ENCODE measurements around the gene ADAM11. TPM values are rescaled to one million over a fixed set of nuclear protein-coding genes. Genes with fewer than 3 reads are reported as not detected.
A peak's percentile ranks its signal among the peaks of the same experiment; 100 is the strongest.
"Not testable (repeated sequence)": the region's sequence is repeated elsewhere in the genome, so short reads cannot be mapped to it uniquely, and the experiment has no call there.

The ADAM11 gene
- total RNA-seq, 2 donors from 2014 or later = 0.42 TPM; not detected in 1

DNA sequence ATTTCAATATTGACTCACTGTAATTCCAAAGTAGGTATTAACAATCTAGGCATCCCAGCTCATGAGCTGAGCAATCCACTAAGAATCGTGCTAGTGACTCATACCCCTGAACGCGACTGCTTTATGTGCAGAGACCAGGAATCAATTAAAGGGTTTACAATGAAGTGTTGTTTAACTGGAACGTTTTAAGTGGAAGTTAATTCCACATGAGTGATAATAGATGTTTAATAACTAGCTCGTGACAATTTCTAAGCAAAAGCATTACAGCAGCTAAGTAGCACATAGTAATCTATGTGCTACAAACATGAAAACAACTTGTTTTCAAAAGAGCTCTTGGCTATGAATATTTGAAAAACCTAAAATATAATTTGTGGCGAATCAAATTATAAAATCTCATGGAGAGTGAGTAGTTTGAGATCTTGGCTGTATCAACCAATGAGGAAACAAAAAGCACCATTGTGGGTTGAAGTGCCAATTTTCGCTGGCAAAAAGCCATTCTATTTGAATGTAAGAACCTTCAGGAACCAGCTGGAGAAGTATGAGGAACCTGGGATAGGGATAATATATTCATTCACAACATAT lies 61.9 kb downstream of the ADAM11 start:
- ATAC-seq (no peak), DNase-seq (no peak)
- intact Hi-C loops (cut with DNase I, micrococcal nuclease) = no loop called here

DNA sequence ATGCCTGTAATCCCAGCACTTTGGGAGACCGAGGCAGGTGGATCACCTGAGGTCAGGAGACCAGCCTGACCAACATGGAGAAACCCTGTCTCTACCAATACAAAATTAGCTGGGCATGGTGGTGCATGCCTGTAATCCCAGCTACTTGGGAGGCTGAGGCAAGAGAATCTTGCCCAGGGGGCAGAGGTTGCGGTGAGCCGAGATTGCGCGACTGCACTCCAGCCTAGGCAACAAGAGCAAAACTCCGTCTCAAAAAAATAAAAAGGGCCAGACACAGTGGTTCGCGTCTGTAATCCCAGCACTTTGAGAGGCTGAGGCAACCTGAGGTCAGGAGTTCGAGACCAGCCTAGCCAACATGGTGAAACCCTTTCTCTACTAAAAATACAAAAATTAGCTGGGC lies 66.4 kb downstream of the ADAM11 start:
- intact Hi-C loops (cut with DNase I, micrococcal nuclease); DNase-seq; ATAC-seq: not testable (repeated sequence)

DNA sequence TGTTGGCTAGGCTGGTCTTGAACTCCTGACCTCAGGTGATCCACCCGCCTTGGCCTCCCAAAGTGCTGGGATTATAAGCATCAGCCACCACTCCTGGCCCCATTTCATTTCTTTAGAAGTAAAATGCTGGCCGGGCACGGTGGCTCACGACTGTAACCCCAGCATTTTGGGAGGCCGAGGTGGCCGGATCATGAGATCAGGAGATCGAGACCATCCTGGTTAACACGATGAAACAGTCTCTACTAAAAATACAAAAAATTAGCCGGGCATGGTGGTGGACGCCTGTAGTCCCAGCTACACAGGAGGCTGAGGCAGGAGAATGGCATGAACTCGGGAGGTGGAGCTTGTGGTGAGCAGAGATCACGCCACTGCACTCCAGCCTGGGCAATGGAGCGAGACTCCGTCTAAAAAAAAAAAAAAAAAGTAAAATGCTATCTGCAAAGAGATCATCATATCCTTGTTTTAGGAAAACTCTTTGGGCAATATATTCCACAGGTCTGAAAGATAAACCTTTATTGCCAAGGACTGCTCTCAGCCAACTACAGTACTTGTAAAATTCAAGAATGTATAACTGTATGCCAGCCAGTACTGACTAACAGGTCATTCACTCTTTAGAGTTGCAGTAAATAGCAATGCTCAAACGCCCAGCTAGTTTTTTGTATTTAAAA lies 67.5 kb downstream of the ADAM11 start:
- ATAC-seq (no peak), DNase-seq (no peak)
- intact Hi-C loops (cut with DNase I, micrococcal nuclease) = no loop called here

DNA sequence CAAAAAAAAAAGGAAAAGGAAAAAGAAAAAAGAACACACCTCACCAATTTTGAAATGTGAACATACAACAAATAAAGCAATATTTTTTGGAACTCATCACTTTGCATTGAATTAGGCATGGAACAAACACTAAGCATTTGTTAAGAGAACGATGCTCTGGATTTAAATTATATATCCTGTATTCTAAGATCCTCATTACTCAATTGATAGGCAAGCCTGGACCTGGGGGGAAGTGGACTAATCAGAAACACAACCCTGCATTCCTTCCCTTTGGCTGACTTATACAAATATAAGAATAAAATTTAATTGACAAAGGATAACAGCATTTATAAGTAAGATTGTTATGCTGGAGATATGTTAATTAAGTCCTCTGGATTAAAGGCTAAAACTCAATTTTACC lies 69.1 kb downstream of the ADAM11 start:
- intact Hi-C loops (cut with DNase I, micrococcal nuclease) = no loop called here

DNA sequence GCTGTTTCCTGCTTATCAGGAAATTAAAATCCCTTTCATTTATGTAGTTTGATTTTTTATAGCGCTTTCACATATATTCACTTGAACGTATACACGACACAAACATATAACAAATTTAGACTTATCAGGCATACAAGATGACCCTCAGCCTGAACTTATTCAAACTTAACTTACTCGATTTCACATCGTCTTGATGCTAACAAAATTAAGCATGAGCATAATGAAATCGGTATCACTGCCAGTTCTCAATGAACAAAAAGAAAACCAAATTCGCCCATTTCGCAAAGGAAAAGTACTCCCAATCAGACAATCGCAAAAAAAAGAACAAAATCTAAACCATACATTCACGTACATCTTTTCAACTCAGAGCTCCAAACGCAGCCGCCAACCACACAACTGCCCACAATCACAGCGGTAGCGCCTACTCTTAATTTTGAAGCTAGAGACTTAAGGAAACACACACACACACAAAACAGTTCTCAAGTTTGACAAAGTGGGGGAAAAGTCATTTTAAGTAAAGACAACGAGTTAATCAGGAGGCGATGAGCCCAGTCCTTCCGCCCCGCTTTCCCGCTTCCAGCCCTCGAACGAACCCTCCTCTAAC lies 70.2 kb downstream of the ADAM11 start:
- no peak for ATAC-seq
- DNase-seq = peak in 1 of 2 donors; percentile 9
- intact Hi-C loops (cut with DNase I, micrococcal nuclease) = no loop called here

More for the DNA sequence above, 69.1 kb downstream of the ADAM11 start:
- DNase-seq = no peak
- no peak for ATAC-seq

DNA sequence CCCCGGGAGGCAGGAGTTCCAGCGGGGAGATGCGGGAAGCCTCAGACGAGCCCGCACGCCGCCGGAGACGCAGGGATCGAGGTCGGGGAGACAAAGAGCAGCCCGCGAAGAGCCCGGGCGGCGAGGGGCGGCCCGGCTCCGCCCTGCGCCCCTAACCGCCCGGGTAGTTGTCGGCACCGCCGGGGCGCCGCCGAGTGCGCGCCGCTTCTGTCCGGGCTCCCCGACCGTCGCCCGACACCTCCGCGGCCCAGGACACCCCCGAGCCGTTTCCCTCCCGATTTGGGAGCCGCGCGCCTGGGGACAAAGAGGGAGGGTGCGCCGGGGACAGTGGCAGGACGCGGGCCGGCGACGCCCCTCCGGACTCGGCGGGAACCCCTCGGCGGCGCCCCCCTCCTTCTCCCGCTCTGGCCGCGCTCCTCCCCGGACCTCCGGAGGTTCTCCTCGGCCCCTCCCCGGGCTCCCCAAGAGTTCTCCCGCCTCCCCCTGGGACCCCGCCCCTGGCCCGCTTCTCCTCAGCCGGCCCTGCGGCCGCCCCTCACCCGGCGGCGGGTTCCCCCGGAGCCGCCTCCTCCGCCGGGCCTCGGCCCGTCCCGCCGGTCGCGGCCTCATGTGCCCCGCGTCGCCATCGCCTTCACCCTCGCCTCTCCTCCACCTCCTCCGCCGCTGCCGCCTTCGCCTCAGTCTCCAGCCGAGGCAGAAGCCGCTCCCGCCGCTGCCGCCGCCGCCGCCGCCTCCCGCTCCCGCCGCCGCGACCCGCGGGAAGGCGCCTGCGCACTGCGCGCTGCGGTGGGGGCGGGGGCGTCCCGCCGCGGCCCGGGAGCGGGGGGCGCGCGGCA lies 71.0 kb downstream of the ADAM11 start, which contains the start of gene GJC1:
Gene GJC1 (minus strand): TSS at position 765 of the 836 bp plus-strand sequence. CDS start 24,470 bp downstream, outside the sequence.
- peak; percentile 23 for ATAC-seq

DNA sequence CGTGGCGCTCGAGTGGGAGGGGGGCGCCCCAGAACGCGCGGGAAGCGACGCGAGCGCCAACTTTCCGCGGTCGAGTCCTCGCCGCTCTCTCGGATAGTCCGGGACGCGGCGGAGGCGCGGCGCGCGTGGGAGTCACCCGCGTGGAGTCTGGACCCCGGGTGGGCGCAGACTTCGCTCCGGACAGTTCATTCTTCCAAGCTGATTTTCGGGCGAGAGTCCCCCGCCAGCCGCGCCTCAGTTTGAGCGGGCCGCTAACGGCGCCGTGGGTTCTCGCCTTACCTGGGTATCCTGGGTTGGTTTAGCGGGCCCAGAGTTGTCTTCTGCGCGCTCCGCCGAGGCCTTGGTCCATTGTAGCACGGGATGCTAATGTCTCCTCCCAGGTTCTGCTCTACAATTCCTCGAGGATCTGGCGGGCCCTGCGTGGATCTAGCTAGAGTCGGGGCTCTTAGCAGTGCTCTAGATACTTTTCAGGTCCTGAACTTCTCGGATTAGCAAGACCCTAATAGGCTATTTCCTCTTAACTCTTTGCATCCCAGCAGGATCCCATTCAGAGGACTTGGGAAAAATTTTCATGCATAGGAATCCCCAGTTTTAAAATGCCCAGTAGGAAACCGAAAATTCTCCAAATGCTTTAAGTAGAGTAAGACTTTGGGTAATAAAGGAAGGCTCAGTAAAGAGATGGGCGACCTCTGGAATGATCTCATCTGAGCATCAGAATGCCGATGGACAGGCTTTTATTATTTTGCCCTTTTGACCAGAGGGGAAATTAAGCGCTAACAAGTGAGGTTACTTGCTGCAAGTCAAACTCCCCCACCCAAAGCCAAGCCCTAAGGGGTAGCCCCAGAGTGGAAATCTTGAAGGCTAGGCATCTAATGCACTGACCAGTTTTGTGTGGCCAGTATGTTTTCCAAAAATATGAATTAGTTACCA lies 71.8 kb downstream of the ADAM11 start:
- ATAC-seq = no peak
- DNase-seq = peak in 1 of 2 donors; percentile 23
- intact Hi-C loops (cut with DNase I, micrococcal nuclease) = no loop called here

More for the DNA sequence above, 71.0 kb downstream of the ADAM11 start, which contains the start of gene GJC1:
- DNase-seq = peak; percentile 14 to 43
- intact Hi-C loops (cut with DNase I, micrococcal nuclease) = no loop called here

DNA sequence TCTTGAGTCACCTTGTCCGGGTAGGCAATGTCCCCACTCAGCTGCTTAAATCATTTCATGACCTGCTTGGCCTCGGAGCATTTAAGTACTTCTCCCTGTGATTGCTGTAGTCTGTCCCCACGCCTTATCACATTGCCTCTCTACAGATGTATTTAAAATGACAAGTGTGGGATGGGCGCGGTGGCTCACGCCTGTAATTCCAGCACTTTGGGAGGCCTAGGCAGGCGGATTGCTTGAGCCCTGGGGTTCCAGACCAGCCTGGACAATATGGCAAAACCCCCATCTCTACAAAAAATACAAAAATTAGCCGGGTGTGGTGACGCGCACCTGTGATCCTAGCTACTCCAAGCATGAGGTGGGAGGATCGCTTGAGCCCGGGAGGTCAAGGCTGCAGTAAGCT lies 72.6 kb downstream of the ADAM11 start:
- DNase-seq = no peak
- intact Hi-C loops (cut with DNase I, micrococcal nuclease) = no loop called here
- no peak for ATAC-seq

Other genes with a start within 250 kb of the ADAM11 start
- 1 to 10 TPM in 1 of 2 donors, under 1 TPM in 1; 0.31 to 1.6 TPM for gene FZD2, start 201.5 kb upstream of the ADAM11 start, total RNA-seq
- gene MEIOC, start 102.5 kb upstream of the ADAM11 start, total RNA-seq = not detected
- gene CCDC43, start 69.2 kb upstream of the ADAM11 start, total RNA-seq = 10 to 100 TPM; 17.8 to 19.1 TPM
- gene DBF4B, start 50.3 kb upstream of the ADAM11 start, total RNA-seq = 1 to 10 TPM; 2.5 to 5.2 TPM
- 10 to 100 TPM in 1 of 2 donors, under 1 TPM in 1; 0.95 to 18.6 TPM for gene GJC1, start 71.3 kb downstream of the ADAM11 start, total RNA-seq
- gene HIGD1B, start 88.9 kb downstream of the ADAM11 start, total RNA-seq = 1 to 10 TPM in 1 of 2 donors, not detected in 1; 1.3 TPM
- gene EFTUD2, start 140.5 kb downstream of the ADAM11 start, total RNA-seq = 10 to 100 TPM; 72.6 to 77.5 TPM
- gene GFAP, start 156.5 kb downstream of the ADAM11 start, total RNA-seq = under 1 TPM; 0.11 to 0.37 TPM
- 1 to 10 TPM; 3.0 to 8.8 TPM for gene KIF18B, start 188.8 kb downstream of the ADAM11 start, total RNA-seq
- gene C1QL1, start 209.3 kb downstream of the ADAM11 start, total RNA-seq = 1 to 10 TPM in 1 of 2 donors, under 1 TPM in 1; 0.58 to 3.1 TPM

Measured in left colon (tissue), 2 donors.